Measurements from ENCODE around the gene ANKRD60.

ANKRD60 gene

DNA sequence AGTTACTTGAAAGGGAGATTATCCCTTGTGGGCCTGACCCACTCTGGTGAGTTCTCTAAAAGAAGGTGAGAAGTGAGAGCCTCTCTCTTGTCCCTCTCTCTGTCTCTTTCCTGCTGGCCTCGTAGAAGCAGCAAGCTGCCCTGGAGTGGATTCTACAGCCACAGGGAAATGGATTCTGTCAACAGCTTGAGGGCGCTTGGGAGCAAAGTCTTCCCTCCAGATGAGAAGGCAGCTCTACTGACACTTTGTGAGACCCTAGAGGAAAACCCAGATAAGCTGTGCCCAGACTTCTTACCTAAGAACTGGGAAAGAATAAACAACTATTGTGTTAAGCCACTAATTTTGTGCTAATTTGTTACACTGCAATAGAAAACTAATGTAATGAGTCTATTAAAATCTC is 39.9 kb downstream of the ANKRD60 start:
- no peak for DNase-seq

- DNase-seq, result no peak
Measured at GRCh38 chr20:58184984-58185383, 43.5 kb downstream of the ANKRD60 start.

DNA sequence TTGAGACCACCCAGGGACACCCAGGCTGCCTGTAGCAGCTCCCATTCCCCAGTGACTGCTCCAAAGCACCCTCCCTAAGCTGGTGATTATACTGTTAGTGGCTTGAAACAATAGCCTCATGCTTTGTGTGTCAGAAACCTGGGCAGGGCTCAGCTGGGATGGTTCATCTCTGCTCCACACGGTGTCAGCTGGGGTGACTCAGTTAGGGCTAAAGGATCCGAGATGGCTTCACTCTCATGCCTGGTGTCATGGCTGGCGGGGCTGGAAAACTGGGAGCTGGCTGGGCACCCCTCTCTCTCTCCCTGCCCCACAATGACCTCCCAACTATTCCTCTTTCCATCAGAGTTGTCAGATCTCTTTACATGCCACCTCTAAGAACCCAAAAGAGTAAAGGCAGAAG is 44.4 kb downstream of the ANKRD60 start:
- no peak for DNase-seq

DNA sequence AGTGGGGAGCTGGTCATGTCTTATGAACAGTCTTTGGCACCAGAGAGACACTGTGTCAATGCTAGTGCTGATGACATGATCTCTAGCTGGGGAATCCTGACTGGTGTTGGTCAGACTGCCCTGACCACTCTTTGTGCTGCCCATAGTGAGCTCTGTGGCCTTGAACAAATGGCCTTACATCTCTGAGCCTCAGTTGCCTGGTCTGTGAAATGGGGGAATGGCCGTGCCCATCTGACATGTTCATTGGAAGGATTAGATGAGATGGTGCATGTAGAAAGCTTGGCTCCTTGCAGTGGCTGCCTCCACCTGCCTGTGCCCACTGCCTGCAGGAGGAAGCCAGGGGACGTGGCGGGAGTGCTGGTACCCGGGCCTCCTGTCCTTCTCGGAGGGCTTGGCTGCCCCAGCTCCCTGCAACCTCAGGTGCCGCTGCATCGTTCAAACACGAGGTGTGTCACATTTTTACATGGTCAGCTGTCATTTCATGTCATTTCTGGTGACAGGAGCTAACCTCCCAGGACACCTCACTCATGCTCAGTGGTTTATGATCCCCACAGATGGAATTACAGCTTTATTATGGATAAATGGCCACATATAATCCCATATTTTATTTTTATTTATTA is 45.8 kb downstream of the ANKRD60 start:
- DNase-seq, result no peak

DNA sequence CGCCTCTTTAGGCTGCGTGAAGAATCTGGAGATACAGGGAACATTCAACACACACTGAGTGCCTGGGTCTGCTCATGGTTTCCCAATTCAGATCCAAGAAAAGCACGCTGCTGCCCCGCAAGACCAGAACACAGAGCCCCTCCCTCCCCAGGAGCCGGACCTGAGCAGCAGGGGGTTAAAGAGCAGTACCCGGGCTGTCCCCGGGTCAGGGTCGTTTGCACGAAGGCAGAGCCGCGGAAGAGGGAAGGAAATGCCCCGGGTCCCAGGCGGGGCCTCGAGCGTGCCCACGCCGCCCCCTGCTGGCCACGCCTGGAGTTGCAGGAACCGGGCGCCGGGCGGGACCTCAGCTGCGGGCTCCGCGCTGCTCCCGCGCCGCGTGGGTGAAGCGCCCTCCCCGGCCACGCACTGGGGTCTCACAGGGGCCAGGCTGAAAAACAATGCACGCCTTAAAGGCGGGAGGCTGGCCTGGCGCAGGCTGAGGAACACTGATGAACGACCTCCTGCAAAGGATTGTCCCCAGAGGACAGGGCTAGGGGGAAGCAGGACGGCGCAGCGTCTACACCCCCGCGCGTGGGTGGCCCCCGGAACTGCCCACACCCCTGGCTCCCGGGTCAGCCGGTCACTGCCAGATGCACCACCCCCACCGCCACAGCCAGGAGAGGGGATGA is 48.9 kb downstream of the ANKRD60 start:
- DNase-seq, result peak; percentile 49

DNA sequence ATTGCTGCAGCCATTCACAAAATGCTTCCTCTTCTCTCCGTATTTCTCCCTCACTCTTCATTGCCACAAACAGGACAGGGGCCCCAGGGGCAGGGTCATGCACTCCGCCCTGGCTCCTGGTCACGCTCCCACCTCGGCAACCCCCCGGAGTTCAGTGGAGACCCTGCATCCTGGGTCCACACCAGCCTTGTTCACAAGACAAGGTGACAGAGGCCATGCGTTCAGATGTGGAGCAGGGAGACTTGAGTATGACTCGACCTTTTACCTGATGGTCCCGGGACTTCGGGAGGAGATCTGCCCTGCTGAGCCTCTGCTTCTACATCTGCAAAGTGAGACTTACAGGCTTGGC is 49.4 kb downstream of the ANKRD60 start:
- DNase-seq, result no peak

DNA sequence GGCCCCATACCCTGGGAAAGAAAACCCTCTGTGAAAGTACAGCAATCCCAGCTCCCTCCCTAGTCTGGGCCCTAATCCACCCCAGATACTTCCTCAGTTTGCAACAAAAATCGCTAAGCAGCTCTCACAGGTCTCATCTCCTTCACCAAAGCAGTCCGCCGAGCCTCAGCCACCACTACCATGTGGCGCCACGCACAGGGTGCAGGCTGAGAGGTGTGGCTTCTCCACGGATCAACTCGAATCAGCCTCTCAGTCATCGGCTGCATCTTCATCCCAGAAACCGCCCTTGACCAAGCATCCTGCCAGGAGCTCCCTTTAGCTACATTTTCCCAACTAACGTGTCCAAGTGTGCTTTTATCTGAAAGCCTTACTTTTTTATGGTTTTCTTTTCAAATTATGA is 50.7 kb downstream of the ANKRD60 start:
- no peak for DNase-seq

GRCh38 chr20:58175836-58176235 is 52.6 kb downstream of the ANKRD60 start:
- DNase-seq, result no peak

GRCh38 chr20:58175425-58175824 is 53.0 kb downstream of the ANKRD60 start:
- DNase-seq, result no peak

DNA sequence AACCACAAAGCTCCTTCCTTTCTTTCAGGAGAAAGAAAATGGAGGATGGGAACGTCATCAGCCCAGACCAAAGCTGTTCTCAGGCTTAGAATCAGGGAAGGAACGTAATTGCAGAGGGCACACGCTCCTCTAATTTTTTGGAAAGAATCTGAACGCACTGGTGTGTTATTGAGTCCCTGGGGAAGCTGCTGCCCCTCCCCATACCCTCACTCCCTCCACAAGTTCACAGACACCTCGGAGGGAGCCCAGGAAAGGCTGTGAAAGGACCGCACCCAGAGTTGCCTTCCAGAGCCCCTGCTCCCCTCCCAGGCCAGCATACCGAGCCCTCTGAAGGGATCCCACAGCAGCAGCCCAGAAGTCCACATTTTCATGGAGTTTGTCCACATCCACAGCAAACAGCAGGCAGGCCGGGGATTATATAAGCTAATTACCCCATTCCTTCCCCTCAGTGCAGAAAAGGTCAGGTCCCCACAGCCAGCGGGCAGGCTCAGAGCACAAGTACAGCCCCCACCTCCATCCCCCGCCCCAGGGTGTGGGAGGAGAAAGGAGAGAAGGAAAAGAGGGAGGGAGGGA is 53.7 kb downstream of the ANKRD60 start:
- no peak for DNase-seq

DNA sequence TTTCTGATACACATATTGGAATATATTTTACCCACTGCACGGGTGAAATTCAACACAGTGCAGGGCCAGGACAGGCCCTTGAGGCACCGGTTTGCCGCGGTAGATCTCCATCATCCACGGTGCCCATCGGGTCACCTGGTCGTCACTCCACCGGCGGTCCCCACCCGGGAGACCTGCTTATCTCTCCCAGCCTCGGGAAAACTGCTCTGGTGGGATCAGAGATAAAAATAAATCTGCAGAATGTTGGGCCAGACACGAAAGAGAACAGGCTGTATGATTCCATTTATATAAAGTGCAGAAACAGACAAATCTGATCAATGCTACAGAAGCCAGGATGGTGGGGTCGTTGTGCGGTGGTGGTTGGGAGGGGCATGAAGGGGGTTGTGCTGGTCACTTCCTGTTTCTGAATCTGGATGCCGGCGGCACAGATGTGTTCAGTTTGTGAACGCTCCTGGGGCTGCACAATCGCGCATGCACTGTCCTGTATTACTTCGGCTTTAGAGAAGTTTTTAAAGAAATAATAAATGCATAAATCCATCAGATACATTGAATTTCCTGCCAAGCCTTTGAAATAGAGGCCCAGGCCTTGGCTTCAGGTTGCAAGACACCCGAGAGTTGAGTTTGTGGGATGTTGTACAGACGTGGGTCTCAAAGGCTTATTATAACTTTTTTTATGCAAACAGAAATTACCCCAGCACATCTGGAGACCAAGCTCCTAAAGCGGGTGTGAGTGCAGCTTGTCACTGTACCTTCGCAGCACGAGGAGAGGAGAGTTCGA is 54.3 kb downstream of the ANKRD60 start:
- no peak for DNase-seq

- DNase-seq, result no peak
Measured at GRCh38 chr20:58173091-58173490, 55.4 kb downstream of the ANKRD60 start.

GRCh38 chr20:58171796-58172425 is 56.5 kb downstream of the ANKRD60 start:
- no peak for DNase-seq

DNA sequence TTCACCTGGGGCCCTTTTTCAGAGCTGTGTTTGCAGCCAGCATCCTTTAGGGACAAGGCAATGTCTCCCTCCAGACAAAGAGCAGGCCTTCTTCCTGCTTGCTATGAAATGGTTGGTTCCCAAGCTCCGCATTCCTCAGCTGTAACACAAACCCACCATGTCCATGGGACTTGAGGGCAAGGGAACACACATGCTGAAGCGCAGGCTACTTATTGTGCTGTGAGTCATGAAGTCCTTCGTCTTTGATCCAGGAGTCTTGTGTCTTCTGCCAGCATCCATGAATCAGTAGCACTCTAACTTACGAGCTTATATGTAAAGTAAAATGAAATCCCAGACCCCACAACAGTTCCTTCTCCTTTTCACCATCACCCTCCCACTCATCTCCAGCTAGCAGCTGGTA is 59.0 kb downstream of the ANKRD60 start:
- no peak for DNase-seq

DNA sequence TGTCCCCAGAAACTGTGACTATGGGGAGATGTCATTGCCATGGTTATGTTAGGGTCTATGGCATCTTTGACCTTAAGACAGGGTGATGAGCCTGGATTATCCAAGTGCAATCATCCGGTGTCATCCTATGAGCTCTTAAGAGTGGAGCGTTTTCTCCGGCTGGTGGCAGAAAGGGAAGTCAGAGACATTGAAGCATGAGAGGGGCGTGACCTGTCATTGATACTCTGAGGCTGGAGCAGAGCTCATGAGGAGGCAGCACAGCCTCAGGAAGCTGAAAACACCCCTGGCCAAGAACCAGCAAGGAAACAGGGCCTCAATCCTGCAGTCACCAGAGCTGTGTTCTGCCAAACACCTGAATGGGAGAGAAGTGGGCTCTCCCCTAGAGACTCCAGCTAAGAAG is 59.6 kb downstream of the ANKRD60 start:
- DNase-seq, result no peak

DNA sequence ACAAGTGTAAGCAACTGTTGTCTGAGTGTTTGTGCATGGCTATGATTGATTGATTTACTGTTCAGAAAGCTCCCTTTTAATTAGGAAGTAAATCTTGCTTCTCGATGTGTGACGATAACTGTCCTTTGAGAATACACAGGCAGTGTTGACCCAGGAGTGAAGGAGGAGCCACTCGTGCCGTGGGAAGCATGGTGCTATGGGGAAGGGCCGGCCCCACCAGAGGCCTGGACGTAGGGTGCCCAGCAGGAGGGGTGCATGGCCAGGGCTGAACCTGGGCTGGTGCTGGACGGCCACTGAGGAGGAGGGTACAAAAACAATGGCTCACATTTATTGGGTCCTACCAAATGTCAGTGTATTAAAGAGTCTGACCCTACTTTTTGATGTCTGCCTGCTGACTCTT is 60.7 kb downstream of the ANKRD60 start:
- no peak for DNase-seq
